AG10803 (cell line): Measurements from ENCODE around the gene FOXN1.
A peak's percentile ranks its signal among the peaks of the same experiment; 100 is the strongest.

ENCODE experiments used
- DNase-seq: peaks from one replicate; pipeline ENCODE4 v3.0.0; 2010; ENCODE audit warnings: low read depth
- H3K4me3 ChIP-seq: 2 replicates; pipeline ENCODE4 v1.5.1; 2011; ENCODE audit warnings: mild to moderate bottlenecking, low read length, control low read depth
- TF ChIP-seq, protein P1 (sequence below): conservative IDR thresholded peaks from 2 replicates; pipeline ENCODE4 v1.5.1; 2011; ENCODE audit warnings: mild to moderate bottlenecking, low read length, control low read depth, inconsistent platforms

FOXN1 gene

DNA sequence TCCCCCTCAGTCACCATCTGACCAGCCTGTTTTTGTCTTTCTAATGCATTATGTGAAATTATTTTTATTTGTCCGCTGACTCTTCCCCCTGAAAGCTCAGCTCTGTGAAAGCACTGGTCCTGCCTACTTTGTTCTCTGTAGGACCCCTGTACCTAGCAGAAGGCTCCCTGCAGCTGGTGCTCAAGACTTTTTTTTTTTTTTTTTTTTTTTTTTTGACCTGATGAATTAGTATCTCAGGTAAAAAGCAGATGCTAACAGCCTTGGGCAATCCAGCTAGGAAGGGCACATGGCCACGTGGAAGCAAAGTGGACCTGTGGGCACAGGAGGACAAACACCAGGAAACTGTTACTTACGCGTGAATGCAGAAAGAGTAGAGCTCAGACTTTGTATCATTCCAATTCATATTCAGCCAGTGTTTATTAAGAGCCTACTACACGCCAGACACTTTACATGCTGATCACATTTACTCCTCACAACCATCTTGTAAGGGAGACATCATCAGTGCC lies 46.9 kb downstream of the FOXN1 start:
- TF ChIP-seq, protein P1, sequence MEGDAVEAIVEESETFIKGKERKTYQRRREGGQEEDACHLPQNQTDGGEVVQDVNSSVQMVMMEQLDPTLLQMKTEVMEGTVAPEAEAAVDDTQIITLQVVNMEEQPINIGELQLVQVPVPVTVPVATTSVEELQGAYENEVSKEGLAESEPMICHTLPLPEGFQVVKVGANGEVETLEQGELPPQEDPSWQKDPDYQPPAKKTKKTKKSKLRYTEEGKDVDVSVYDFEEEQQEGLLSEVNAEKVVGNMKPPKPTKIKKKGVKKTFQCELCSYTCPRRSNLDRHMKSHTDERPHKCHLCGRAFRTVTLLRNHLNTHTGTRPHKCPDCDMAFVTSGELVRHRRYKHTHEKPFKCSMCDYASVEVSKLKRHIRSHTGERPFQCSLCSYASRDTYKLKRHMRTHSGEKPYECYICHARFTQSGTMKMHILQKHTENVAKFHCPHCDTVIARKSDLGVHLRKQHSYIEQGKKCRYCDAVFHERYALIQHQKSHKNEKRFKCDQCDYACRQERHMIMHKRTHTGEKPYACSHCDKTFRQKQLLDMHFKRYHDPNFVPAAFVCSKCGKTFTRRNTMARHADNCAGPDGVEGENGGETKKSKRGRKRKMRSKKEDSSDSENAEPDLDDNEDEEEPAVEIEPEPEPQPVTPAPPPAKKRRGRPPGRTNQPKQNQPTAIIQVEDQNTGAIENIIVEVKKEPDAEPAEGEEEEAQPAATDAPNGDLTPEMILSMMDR, result no peak
- DNase-seq, result no peak
- H3K4me3 ChIP-seq, result no peak overlapping the region; the same call in 1 of the 2 replicates

DNA sequence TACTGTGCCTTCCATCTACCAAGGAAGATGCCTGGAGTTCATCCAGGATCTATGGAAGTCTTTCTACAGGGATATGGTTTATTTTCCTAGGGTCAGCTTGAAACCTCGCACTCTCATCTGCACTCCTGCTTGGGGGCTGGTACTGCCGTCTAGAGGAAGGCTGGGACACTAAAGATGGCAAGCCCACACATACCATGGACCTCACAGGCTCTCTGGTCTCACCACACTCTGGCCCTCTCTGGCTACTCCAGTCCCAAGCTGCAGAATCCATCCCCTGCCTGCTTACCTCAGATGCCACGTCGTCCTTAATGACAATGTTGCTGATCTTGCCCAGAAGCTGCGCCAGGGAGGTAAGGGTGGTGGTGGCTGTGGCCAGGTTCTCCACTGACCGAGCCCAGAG lies 48.4 kb downstream of the FOXN1 start:
- no peak overlapping the region for H3K4me3 ChIP-seq
- TF ChIP-seq, protein P1, result no peak
- DNase-seq, result no peak

DNA sequence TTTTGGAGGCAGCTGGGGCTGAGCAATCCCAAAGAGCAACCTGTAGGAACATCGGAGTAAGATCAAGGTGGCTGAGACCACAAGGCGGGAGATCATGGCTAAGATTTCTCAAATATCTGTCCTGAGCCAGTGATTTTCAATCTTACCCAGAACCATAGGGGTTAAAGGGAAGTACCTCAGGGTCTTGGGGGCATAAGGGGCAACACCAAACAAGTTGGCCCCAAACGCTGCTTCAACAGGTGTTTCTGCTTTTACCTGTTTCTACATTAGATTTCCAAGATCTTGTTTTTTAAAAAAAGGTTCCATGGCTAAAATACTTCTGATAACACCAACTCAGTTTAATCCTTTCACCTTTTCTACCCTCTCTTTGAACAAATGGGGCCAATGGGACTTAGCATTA lies 48.9 kb downstream of the FOXN1 start:
- TF ChIP-seq, protein P1, result no peak
- no peak overlapping the region for H3K4me3 ChIP-seq
- DNase-seq, result no peak

DNA sequence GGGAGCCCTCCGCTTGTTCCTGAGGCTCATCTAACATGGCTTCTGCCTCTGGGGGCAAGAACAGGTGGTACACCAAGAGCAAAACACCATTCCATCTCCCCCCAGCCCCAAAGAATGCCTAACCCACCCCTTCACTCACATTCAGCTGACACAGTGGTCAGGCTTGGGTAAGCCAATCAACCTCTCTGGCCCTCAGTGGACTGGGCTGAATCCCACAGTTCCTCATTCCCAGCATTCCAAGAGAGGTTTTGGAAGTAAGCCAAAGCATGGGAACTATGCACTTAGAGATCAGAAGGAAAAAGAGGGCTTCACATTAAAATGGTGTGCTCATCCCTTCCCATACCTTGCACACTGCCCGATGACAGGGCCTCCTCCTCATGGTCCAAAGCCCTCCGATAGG lies 57.3 kb downstream of the FOXN1 start:
- H3K4me3 ChIP-seq, result no peak overlapping the region
- peak; percentile 65 for DNase-seq
- TF ChIP-seq, protein P1, result no peak

DNA sequence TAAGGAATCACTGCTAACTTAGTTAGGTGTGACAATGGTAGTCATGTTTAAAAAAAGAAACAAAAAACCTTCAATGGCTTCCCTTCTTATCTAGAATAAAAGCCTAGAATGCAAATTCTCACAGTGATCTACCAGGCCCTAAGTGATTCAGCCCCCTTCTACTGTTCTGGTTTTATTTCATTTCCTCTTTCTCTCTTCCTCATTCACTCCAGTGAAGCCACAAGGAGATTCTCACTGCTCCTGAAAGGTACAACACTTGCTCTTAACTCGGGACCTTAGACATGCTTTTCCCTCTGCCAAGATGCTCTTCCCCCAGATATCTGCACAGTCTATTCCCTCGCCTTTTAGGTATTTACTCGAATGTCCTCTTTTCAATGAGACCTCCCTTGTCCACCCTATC lies 61.5 kb downstream of the FOXN1 start:
- no peak overlapping the region for H3K4me3 ChIP-seq
- DNase-seq, result no peak
- TF ChIP-seq, protein P1, result no peak

DNA sequence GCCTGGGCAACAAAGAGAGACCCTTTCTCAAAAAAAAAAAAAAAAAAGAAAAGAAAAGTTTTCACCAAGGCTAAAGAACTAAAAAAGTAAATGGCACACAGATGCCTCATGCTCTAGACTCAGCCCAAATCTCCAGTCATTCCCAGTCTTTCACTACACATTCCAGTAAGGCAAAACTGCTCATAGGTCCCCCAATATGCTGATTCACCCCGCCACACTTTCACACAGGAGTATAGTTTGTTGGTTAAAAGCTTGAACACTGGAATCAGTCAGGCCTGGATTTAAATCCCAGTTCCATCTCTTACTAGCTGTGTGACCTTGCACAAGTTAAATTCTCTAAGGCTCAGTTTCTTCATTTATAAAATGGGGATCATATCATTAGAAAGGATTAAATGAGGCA lies 63.3 kb downstream of the FOXN1 start:
- H3K4me3 ChIP-seq, result no peak overlapping the region
- TF ChIP-seq, protein P1, result no peak
- DNase-seq, result no peak

DNA sequence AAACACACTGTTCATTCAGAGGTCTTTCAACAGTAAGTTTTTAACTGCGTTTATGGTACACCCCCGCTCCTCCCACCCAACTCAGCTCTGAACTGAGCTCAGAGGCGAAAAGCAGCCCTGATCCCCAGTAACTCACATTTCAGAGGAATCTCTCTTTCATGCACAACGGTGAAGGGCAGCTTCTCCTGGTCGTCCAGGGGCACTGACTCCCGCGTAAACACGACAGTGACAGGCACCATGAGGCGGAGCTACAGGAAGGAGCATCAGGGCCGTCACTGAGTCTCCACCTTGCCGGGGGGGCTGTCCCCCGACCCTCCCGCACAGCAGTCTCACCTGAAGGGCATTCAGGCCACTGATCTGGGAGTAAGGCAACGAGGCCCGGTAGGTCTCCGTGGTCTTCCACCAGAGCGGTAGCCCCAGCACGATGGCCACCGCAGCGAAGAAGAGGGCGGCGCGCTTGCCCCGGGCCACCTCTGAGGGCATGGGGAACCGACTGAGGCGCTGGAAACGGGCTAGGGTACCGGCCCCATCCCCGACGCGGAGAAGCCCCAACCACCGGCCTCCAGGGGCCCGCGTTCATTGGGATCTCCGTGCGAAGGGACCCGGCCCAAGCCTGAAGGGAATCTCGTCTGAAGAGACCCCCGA lies 64.7 kb downstream of the FOXN1 start:
- H3K4me3 ChIP-seq, result peak overlapping the region; percentile 97
- TF ChIP-seq, protein P1, result no peak
- no peak for DNase-seq
